HG03066 (cell line): ENCODE results near the gene VPS13D.
"Not testable (repeated sequence)": the region's sequence is repeated elsewhere in the genome, so short reads cannot be mapped to it uniquely, and the experiment has no call there.

Experiments used
- ATAC-seq: cut with Tn5 transposase; IDR thresholded peaks from one replicate; pipeline ENCODE4 v1.9.1; 2021; ENCODE audit warnings: low read depth; ENCODE audit not compliant: unreplicated experiment

The VPS13D gene

GRCh38 chr1:12528021-12528852, 298.4 kb downstream of the VPS13D start:
- no peak for ATAC-seq

- ATAC-seq, result no peak
Measured at GRCh38 chr1:12529640-12530174, 299.9 kb downstream of the VPS13D start.

GRCh38 chr1:12530462-12531178, 300.8 kb downstream of the VPS13D start:
- no peak for ATAC-seq

GRCh38 chr1:12531179-12531499, 301.3 kb downstream of the VPS13D start:
- ATAC-seq, result no peak

- ATAC-seq, result no peak
Measured at GRCh38 chr1:12532405-12533315, 302.8 kb downstream of the VPS13D start.

- no peak for ATAC-seq
Measured at GRCh38 chr1:12536023-12536639, 306.3 kb downstream of the VPS13D start.

GRCh38 chr1:12537294-12537693, 307.5 kb downstream of the VPS13D start:
- ATAC-seq, result no peak

- ATAC-seq, result no peak
Measured at GRCh38 chr1:12537906-12538461, 308.2 kb downstream of the VPS13D start.

- not testable (repeated sequence) for ATAC-seq
Measured at GRCh38 chr1:12538536-12538935, 308.7 kb downstream of the VPS13D start.

GRCh38 chr1:12539320-12539704, 309.5 kb downstream of the VPS13D start:
- ATAC-seq, result no peak

GRCh38 chr1:12539705-12540579, 310.1 kb downstream of the VPS13D start:
- ATAC-seq, result no peak

- no peak for ATAC-seq
Measured at GRCh38 chr1:12540580-12541273, 310.9 kb downstream of the VPS13D start.

- ATAC-seq, result no peak
Measured at GRCh38 chr1:12541274-12542137, 311.7 kb downstream of the VPS13D start.

- no peak for ATAC-seq
Measured at GRCh38 chr1:12542138-12542465, 312.3 kb downstream of the VPS13D start.

- ATAC-seq, result no peak
Measured at GRCh38 chr1:12542616-12543592, 313.1 kb downstream of the VPS13D start.

GRCh38 chr1:12543740-12544154, 313.9 kb downstream of the VPS13D start:
- no peak for ATAC-seq

GRCh38 chr1:12544357-12544756, 314.5 kb downstream of the VPS13D start:
- no peak for ATAC-seq
